Measurements from ENCODE around the gene ZNF48. TPM values are rescaled to one million over a fixed set of nuclear protein-coding genes. Genes with fewer than 3 reads are reported as not detected.

ZNF48 gene
- polyA plus RNA-seq, 1 of the 3 experiments (the other 2 are of a cell fraction) = 8.8 TPM

- no peak within 1 kb of the TSS for H3K27ac ChIP-seq (ENCODE audit: low read depth in 2 of 2, low read length in 1 of 2)
- DNase-seq = no peak
- H3K9me3 ChIP-seq = no peaks in the 10 kb centered on the region
- H3K4me3 ChIP-seq (ENCODE audit: low read depth in 2 of 2, low read length in 1 of 2) = no peak within 1 kb of the TSS
- peaks cover 10% of the 10 kb centered on the region for H3K79me2 ChIP-seq (ENCODE audit: insufficient read depth)
- CTCF ChIA-PET = no interaction called here
- no peak within 1 kb of the TSS for H3K9ac ChIP-seq
- POLR2A ChIA-PET = no interaction called here
- peaks cover 11% of the 10 kb centered on the region for H3F3A ChIP-seq (replicated peaks; ENCODE audit: insufficient read depth)
- no peaks in the 10 kb centered on the region for H3K36me3 ChIP-seq (replicated peaks in 1 of 2; ENCODE audit: control insufficient read depth in 1 of 2, insufficient read depth in 2 of 2, low read length in 1 of 2)
- WGBS (ENCODE audit: low lambda C conversion rate) = 83% methylated on average over 2 of the region's 6 CpGs
- no peaks in the 10 kb centered on the region for H3K27me3 ChIP-seq (ENCODE audit: insufficient read depth)
- no peak for TF ChIP-seq USF2 (IDR thresholded peaks at IDR 0.05; ENCODE audit: borderline replicate concordance, low read depth, low read length)
- TF ChIP-seq NFIC (IDR thresholded peaks at IDR 0.05; ENCODE audit: borderline replicate concordance) = no peak
- TF ChIP-seq GABPA (IDR thresholded peaks at IDR 0.05; ENCODE audit: low read depth) = no peak
- no peak for TF ChIP-seq CTCF (IDR thresholded peaks at IDR 0.05)
- TF ChIP-seq RAD21 (IDR thresholded peaks at IDR 0.05; ENCODE audit: low read length) = no peak
- TF ChIP-seq ELF1 (IDR thresholded peaks at IDR 0.05) = no peak
- no peaks in the 10 kb centered on the region for H3K9me2 ChIP-seq
- H3K4me2 ChIP-seq = no peak within 1 kb of the TSS
- H3K4me1 ChIP-seq (ENCODE audit: control insufficient read depth in 1 of 2, insufficient read depth in 2 of 2, low read depth in 1 of 2, low read length in 1 of 2) = peaks cover 10 to 25% of the 10 kb centered on the region in 2 experiments; a peak in 3 of 4 replicates
- peaks cover 4% of the 10 kb centered on the region for H4K20me1 ChIP-seq (ENCODE audit: insufficient read depth)
- no peak within 1 kb of the TSS for H2AFZ ChIP-seq (ENCODE audit: low read depth)
Observed at GRCh38 chr16:30374538-30374937, 20.7 kb upstream of the ZNF48 start, which contains the start of gene MYL11. TSS of gene MYL11 (plus strand) at chr16:30374802. CDS start at chr16:30374858, 56 bp downstream.

GRCh38 chr16:30375864-30376263 lies 19.4 kb upstream of the ZNF48 start:
- peaks cover 15% of the 10 kb centered on the region; the same call in 1 of the 2 replicates for H3K79me2 ChIP-seq (ENCODE audit: insufficient read depth)
- peaks cover 19% of the 10 kb centered on the region for H3F3A ChIP-seq (replicated peaks; ENCODE audit: insufficient read depth)
- no peak overlapping the region for H3K4me2 ChIP-seq
- peaks cover 0 to 6% of the 10 kb centered on the region in 2 experiments for H3K36me3 ChIP-seq (replicated peaks in 1 of 2; ENCODE audit: control insufficient read depth in 1 of 2, insufficient read depth in 2 of 2, low read length in 1 of 2)
- no peak for DNase-seq
- no peaks in the 10 kb centered on the region for H3K9me2 ChIP-seq
- POLR2A ChIA-PET = no interaction called here
- TF ChIP-seq ZBTB33 (IDR thresholded peaks at IDR 0.05; ENCODE audit: borderline replicate concordance, low read depth) = no peak
- TF ChIP-seq RAD21 (IDR thresholded peaks at IDR 0.05; ENCODE audit: low read length) = no peak
- TF ChIP-seq TAF1 (IDR thresholded peaks at IDR 0.05; ENCODE audit: borderline replicate concordance, low read depth, low read length) = no peak
- TF ChIP-seq CTCF (IDR thresholded peaks at IDR 0.05) = no peak
- no peak for TF ChIP-seq GATA2 (CRISPR knock-in tag; IDR thresholded peaks at IDR 0.05)
- no peak for TF ChIP-seq RFX5 (IDR thresholded peaks at IDR 0.05; ENCODE audit: low read length)
- TF ChIP-seq USF1 (IDR thresholded peaks at IDR 0.05; ENCODE audit: borderline replicate concordance, low read depth) = no peak
- TF ChIP-seq NFIC (IDR thresholded peaks at IDR 0.05; ENCODE audit: borderline replicate concordance) = no peak
- TF ChIP-seq EP300 (IDR thresholded peaks at IDR 0.05; ENCODE audit: borderline replicate concordance in 1 of 2, low read depth in 1 of 2, low read length in 1 of 2) = no peak
- TF ChIP-seq RXRA (IDR thresholded peaks at IDR 0.05; ENCODE audit: borderline replicate concordance, low read depth) = no peak
- no peak for TF ChIP-seq YY1 (IDR thresholded peaks at IDR 0.05; ENCODE audit: low read depth)
- H3K4me1 ChIP-seq (ENCODE audit: control insufficient read depth in 1 of 2, insufficient read depth in 2 of 2, low read depth in 1 of 2, low read length in 1 of 2) = peaks cover 10 to 25% of the 10 kb centered on the region in 2 experiments; a peak in 3 of 4 replicates
- H3K27me3 ChIP-seq (ENCODE audit: insufficient read depth) = no peaks in the 10 kb centered on the region
- H3K27ac ChIP-seq (ENCODE audit: low read depth in 2 of 2, low read length in 1 of 2) = no peak overlapping the region; a peak in 1 of 4 replicates
- WGBS (ENCODE audit: low lambda C conversion rate) = 94% methylated on average over 8 of the region's 8 CpGs
- CTCF ChIA-PET = interaction anchor here (2.0 kb wide), 1 partner anchor 33 kb away, joined by 11 read pairs; no protein-coding TSS in a partner anchor
- no peak overlapping the region for H3K4me3 ChIP-seq (ENCODE audit: low read depth in 2 of 2, low read length in 1 of 2)
- no peak overlapping the region for H2AFZ ChIP-seq (ENCODE audit: low read depth)
- H3K9ac ChIP-seq = no peak overlapping the region
- no peaks in the 10 kb centered on the region for H3K9me3 ChIP-seq
- H4K20me1 ChIP-seq (ENCODE audit: insufficient read depth) = peaks cover 12% of the 10 kb centered on the region; the same call in 1 of the 2 replicates

Data from SK-N-SH (cell line).